ENCODE measurements around the gene B3GALNT1. TPM values are rescaled to one million over a fixed set of nuclear protein-coding genes. Genes with fewer than 3 reads are reported as not detected.

Gene B3GALNT1
- total and polyA plus RNA-seq, 12 donors = 2.3 to 29.2 (median 9.6) TPM

- H3K36me3 ChIP-seq (replicated peaks in 1 of 2) = no peaks in the 10 kb centered on the region
- intact Hi-C loops (cut with DNase I) = no loop called here
Observed at GRCh38 chr3:161051856-161052255, 53.3 kb downstream of the B3GALNT1 start.

GRCh38 chr3:161050935-161051334 is 54.2 kb downstream of the B3GALNT1 start:
- Histone ChIP-seq H3K27ac (no peak overlapping the region), H3K27me3 (no peaks in the 10 kb centered on the region), H3K9me3 (replicated peaks in 1 of 3) (no peaks in the 10 kb centered on the region), H3K36me3 (replicated peaks in 1 of 2) (no peaks in the 10 kb centered on the region), H3K4me3 (no peak overlapping the region), H3K4me1 (replicated peaks in 1 of 2) (no peaks in the 10 kb centered on the region)
- DNase-seq = no peak
- intact Hi-C loops (cut with DNase I) = no loop called here
- 83 to 87% (median 85%) methylated on average over 3 of the region's 3 CpGs for WGBS, 4 donors
- no peak for TF ChIP-seq POLR2A (IDR thresholded peaks at IDR 0.05)
- TF ChIP-seq, protein P1, sequence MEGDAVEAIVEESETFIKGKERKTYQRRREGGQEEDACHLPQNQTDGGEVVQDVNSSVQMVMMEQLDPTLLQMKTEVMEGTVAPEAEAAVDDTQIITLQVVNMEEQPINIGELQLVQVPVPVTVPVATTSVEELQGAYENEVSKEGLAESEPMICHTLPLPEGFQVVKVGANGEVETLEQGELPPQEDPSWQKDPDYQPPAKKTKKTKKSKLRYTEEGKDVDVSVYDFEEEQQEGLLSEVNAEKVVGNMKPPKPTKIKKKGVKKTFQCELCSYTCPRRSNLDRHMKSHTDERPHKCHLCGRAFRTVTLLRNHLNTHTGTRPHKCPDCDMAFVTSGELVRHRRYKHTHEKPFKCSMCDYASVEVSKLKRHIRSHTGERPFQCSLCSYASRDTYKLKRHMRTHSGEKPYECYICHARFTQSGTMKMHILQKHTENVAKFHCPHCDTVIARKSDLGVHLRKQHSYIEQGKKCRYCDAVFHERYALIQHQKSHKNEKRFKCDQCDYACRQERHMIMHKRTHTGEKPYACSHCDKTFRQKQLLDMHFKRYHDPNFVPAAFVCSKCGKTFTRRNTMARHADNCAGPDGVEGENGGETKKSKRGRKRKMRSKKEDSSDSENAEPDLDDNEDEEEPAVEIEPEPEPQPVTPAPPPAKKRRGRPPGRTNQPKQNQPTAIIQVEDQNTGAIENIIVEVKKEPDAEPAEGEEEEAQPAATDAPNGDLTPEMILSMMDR (IDR thresholded peaks at IDR 0.05) = no peak

More at GRCh38 chr3:161051856-161052255, 53.3 kb downstream of the B3GALNT1 start:
- TF ChIP-seq, protein P1 (IDR thresholded peaks at IDR 0.05) = no peak
- no peak for TF ChIP-seq POLR2A (IDR thresholded peaks at IDR 0.05)
- H3K27ac ChIP-seq = no peak overlapping the region
- WGBS, 4 donors = 89 to 95% (median 91%) methylated on average over 6 of the region's 6 CpGs
- no peaks in the 10 kb centered on the region for H3K4me1 ChIP-seq (replicated peaks in 1 of 2)
- H3K4me3 ChIP-seq = no peak overlapping the region
- H3K27me3 ChIP-seq = no peaks in the 10 kb centered on the region
- DNase-seq = no peak
- no peaks in the 10 kb centered on the region for H3K9me3 ChIP-seq (replicated peaks in 1 of 3)

- intact Hi-C loops (cut with DNase I) = no loop called here
- DNase-seq = no peak
- no peak for TF ChIP-seq POLR2A (IDR thresholded peaks at IDR 0.05)
- TF ChIP-seq, protein P1 (IDR thresholded peaks at IDR 0.05) = no peak
- Histone ChIP-seq H3K9me3 (replicated peaks in 1 of 3) (no peaks in the 10 kb centered on the region), H3K4me1 (replicated peaks in 1 of 2) (no peaks in the 10 kb centered on the region), H3K27ac (no peak overlapping the region), H3K27me3 (no peaks in the 10 kb centered on the region), H3K4me3 (no peak overlapping the region), H3K36me3 (replicated peaks in 1 of 2) (no peaks in the 10 kb centered on the region)
- 76 to 81% (median 79%) methylated on average over 4 of the region's 4 CpGs for WGBS, 4 donors
Observed at GRCh38 chr3:161049683-161050248, 55.4 kb downstream of the B3GALNT1 start.

GRCh38 chr3:161043336-161044035 is 61.7 kb downstream of the B3GALNT1 start:
- DNase-seq = no peak

More at GRCh38 chr3:161043336-161044035, 61.7 kb downstream of the B3GALNT1 start:
- intact Hi-C loops (cut with DNase I) = no loop called here
- Histone ChIP-seq H3K4me1 (replicated peaks in 1 of 2) (no peaks in the 10 kb centered on the region), H3K36me3 (replicated peaks in 1 of 2) (no peaks in the 10 kb centered on the region), H3K27me3 (no peaks in the 10 kb centered on the region), H3K27ac (no peak overlapping the region), H3K9me3 (replicated peaks in 1 of 3) (no peaks in the 10 kb centered on the region), H3K4me3 (no peak overlapping the region)
- no peak for TF ChIP-seq POLR2A (IDR thresholded peaks at IDR 0.05)
- TF ChIP-seq, protein P1 (IDR thresholded peaks at IDR 0.05) = no peak
- 82 to 88% (median 86%) methylated on average over 5 of the region's 5 CpGs for WGBS, 4 donors
